HepG2 (cell line): ENCODE measurements around the gene SYTL3. TPM values are rescaled to one million over a fixed set of nuclear protein-coding genes. Genes with fewer than 3 reads are reported as not detected.

ENCODE experiments used
- ATAC-seq: fragments of 200-7000 bp; cut with Tn5 transposase; 3 replicates; pipeline ENCODE4 v1.9.1; 2020; ENCODE audit warnings: mild to moderate bottlenecking, moderate library complexity
- BruUV-seq: library from RNA; stranded (reverse); fragments of 400-500 nt; replicated peaks from 2 replicates; lab custom pipeline; 2021; lab: Mats Ljungman, UMichigan
- CTCF ChIA-PET: fragments of 300-600 bp; formaldehyde crosslinking; extraction: SDS; loops from one replicate; lab custom pipeline; 2021; ENCODE audit warnings: low total read pairs, inconsistent platforms, low intra/inter-chr PET ratio; lab: Yijun Ruan, JAX
- POLR2A ChIA-PET: fragments of 350-600 bp; sonication (Branson Sonifier 250); formaldehyde crosslinking; loops from one replicate; lab custom pipeline; 2020; ENCODE audit warnings: antibody characterized with exemption, inconsistent platforms; lab: Yijun Ruan, JAX
- DNase-seq: peaks from one replicate; pipeline ENCODE4 v3.0.0-alpha.2; 2015; ENCODE audit warnings: low spot score
- FAIRE-seq: peaks from 3 replicates; lab custom pipeline; 2011; peaks lifted over from hg19 to GRCh38; lab: Jason Lieb, UNC
- H2AFZ ChIP-seq: one replicate; pipeline ENCODE4 v1.6.1; 2011; ENCODE audit warnings: low read length, inconsistent platforms
- H3K27ac ChIP-seq: fragments of 300-600 bp; 3 replicates; pipeline ENCODE4 v1.8.0; 2011; ENCODE audit warnings: mixed run types, mild to moderate bottlenecking, mixed read lengths, low read length, inconsistent platforms; ENCODE audit not compliant: insufficient read depth; ENCODE audit errors: extremely low read length
- H3K27me3 ChIP-seq, 2 experiments: fragments of 200-600 bp in 1 of 2; 2 replicates in 1 of 2; 3 replicates in 1 of 2; pipeline versions ENCODE4 v1.6.0 to v1.8.0; 2011; ENCODE audit warnings: low read length in 2 of 2, mild to moderate bottlenecking in 2 of 2, moderate library complexity in 2 of 2, inconsistent platforms in 1 of 2; ENCODE audit not compliant: insufficient read depth in 2 of 2, control insufficient read depth in 1 of 2
- H3K36me3 ChIP-seq, 2 experiments: fragments of 200-600 bp in 1 of 2; replicated peaks in 1 of 2; 2 replicates in 1 of 2; 3 replicates in 1 of 2; pipeline versions ENCODE4 v1.5.1 to v1.8.0; 2011; ENCODE audit warnings: low read length in 2 of 2, inconsistent platforms in 1 of 2; ENCODE audit not compliant: insufficient read depth in 2 of 2, control insufficient read depth in 1 of 2
- H3K4me1 ChIP-seq: 2 replicates; pipeline ENCODE4 v1.5.1; 2012; ENCODE audit warnings: low read length, inconsistent platforms; ENCODE audit not compliant: insufficient read depth
- H3K4me2 ChIP-seq: 2 replicates; pipeline ENCODE4 v1.6.0; 2011; ENCODE audit warnings: low read depth, low read length, inconsistent platforms
- H3K4me3 ChIP-seq, 3 experiments: fragments of 200-600 bp in 1 of 3; sonication (generic), shearing (Covaris generic) in 1 of 3; replicated peaks in 1 of 3; 2 replicates each; pipeline ENCODE4 v1.5.1; 2011 to 2016; ENCODE audit warnings: low read length in 3 of 3, inconsistent platforms in 2 of 3, low read depth in 2 of 3, mild to moderate bottlenecking in 2 of 3, control low read depth in 1 of 3, mixed read lengths in 1 of 3; ENCODE audit not compliant: insufficient read depth in 1 of 3
- H3K79me2 ChIP-seq: one replicate; pipeline ENCODE4 v1.6.1; 2011; ENCODE audit warnings: low read length, inconsistent platforms; ENCODE audit not compliant: insufficient read depth
- H3K9ac ChIP-seq: 2 replicates; pipeline ENCODE4 v1.6.0; 2011; ENCODE audit warnings: mild to moderate bottlenecking, low read depth, low read length, inconsistent platforms; ENCODE audit not compliant: insufficient read depth
- H3K9me3 ChIP-seq: 2 replicates; pipeline ENCODE4 v1.5.1; 2012; ENCODE audit warnings: mild to moderate bottlenecking, low read length
- H4K20me1 ChIP-seq: 2 replicates; pipeline ENCODE4 v1.6.0; 2011; ENCODE audit warnings: inconsistent platforms, mild to moderate bottlenecking, low read length, moderate library complexity; ENCODE audit not compliant: insufficient read depth
- ARID2 ChIP-seq: sonication (generic); formaldehyde crosslinking; IDR thresholded peaks from 2 replicates; pipeline ENCODE4 v1.8.1; 2022; ENCODE audit warnings: mild to moderate bottlenecking, missing genetic modification reagents, borderline replicate concordance
- DRAP1 ChIP-seq: IDR thresholded peaks from 2 replicates; pipeline ENCODE4 v1.6.1; 2016; ENCODE audit warnings: missing genetic modification reagents, missing compliant biosample characterization
- ETS1 ChIP-seq: sonication (generic); formaldehyde crosslinking; IDR thresholded peaks from 2 replicates; pipeline ENCODE4 v1.4.0; 2020; ENCODE audit warnings: missing genetic modification reagents
- MAFF ChIP-seq: IDR thresholded peaks from 2 replicates; pipeline ENCODE4 v1.6.1; 2011; ENCODE audit warnings: low read depth, low read length, improper control_type of control experiment
- MAFK ChIP-seq, 2 experiments: IDR thresholded peaks in 1 of 2; conservative IDR thresholded peaks in 1 of 2; 2 replicates each; pipeline ENCODE4 v1.6.1; 2011; ENCODE audit warnings: improper control_type of control experiment in 2 of 2, low read length in 2 of 2
- TERF1 ChIP-seq: sonication (generic); formaldehyde crosslinking; IDR thresholded peaks from 2 replicates; pipeline ENCODE4 v1.8.0; 2022; ENCODE audit warnings: mild to moderate bottlenecking, missing genetic modification reagents, moderate library complexity
- ZBTB37 ChIP-seq: sonication (generic); formaldehyde crosslinking; IDR thresholded peaks from 2 replicates; pipeline ENCODE4 v1.4.0; 2020; ENCODE audit warnings: mild to moderate bottlenecking, missing genetic modification reagents
- ZNF264 ChIP-seq: sonication (generic); formaldehyde crosslinking; IDR thresholded peaks from 2 replicates; pipeline ENCODE4 v1.4.0; 2020; ENCODE audit warnings: missing genetic modification reagents
- ZNF513 ChIP-seq: sonication (generic); formaldehyde crosslinking; conservative IDR thresholded peaks from 2 replicates; pipeline ENCODE4 v1.5.0; 2020; ENCODE audit warnings: missing genetic modification reagents
- ZNF530 ChIP-seq: sonication (generic); formaldehyde crosslinking; IDR thresholded peaks from 2 replicates; pipeline ENCODE4 v1.5.0; 2020; ENCODE audit warnings: low read depth, mild to moderate bottlenecking, missing genetic modification reagents
- ZNF605 ChIP-seq: sonication (generic); formaldehyde crosslinking; IDR thresholded peaks from 2 replicates; pipeline ENCODE4 v1.8.0; 2022; ENCODE audit warnings: mild to moderate bottlenecking, missing genetic modification reagents
- ZNF782 ChIP-seq: sonication (generic); formaldehyde crosslinking; IDR thresholded peaks from 2 replicates; pipeline ENCODE4 v1.4.0; 2020; ENCODE audit warnings: missing genetic modification reagents, mild to moderate bottlenecking, borderline replicate concordance
- WGBS: methylation state at CpG from one replicate; pipeline ENCODE4 v1.1.6; 2017; ENCODE audit warnings: low lambda C conversion rate; 5-methylcytosine and 5-hydroxymethylcytosine counted together
- in situ Hi-C: cut with HindIII; loops from 2 replicates; pipeline ENCODE4 v1.10.0; 2017; ENCODE audit warnings: low pct_unique_long_range_greater_than_20kb; ENCODE audit not compliant: extremely low pct_ligation_motif_present
- intact Hi-C: fragments of 100-400 bp; cut with micrococcal nuclease; formaldehyde crosslinking; loops from one replicate; pipeline ENCODE4 v1.10.0; 2022; ENCODE audit not compliant: unreplicated experiment
- polyA plus RNA-seq, 8 experiments: library from polyadenylated mRNA; depleted of rRNA in 3 of 8; stranded (reverse) in 7 of 8; unstranded in 1 of 8; fragments of >200 nt; fragmentation: Illumina TruSeq in 4 of 8; extraction: Trizol in 4 of 8; gene quantifications; 2 replicates each; pipeline versions ENCODE4 v1.2.1 to v1.2.3, GENCODE V29; 2011 to 2016; ENCODE audit warnings: low read depth in 4 of 8, missing spikeins in 1 of 8, mixed read lengths in 1 of 8; ENCODE audit not compliant: insufficient read depth in 1 of 8
- total RNA-seq, 5 experiments: library from RNA; depleted of rRNA; stranded (reverse); fragments of >200 nt; fragmentation: Illumina TruSeq; extraction: Trizol; gene quantifications; 2 replicates each; pipeline ENCODE4 v1.2.3, GENCODE V29; 2016; ENCODE audit warnings: low read depth in 1 of 5

The SYTL3 gene
- total and polyA plus RNA-seq, 2 of the 13 experiments (the other 11 are each of a cell fraction or from before 2014, with no cell fraction given) = 0.11 to 0.28 TPM

- no peak overlapping the region for H3K4me3 ChIP-seq
- POLR2A ChIA-PET = no interaction called here
- H3K9ac ChIP-seq = no peak overlapping the region
- H4K20me1 ChIP-seq = no peaks in the 10 kb centered on the region; the same call in 1 of the 2 replicates
- no TSS peak for BruUV-seq
- H3K9me3 ChIP-seq = no peaks in the 10 kb centered on the region
- H2AFZ ChIP-seq = no peak overlapping the region
- ATAC-seq (no peak), FAIRE-seq (no peak), DNase-seq (no peak)
- CTCF ChIA-PET = no interaction called here
- peaks cover 0 to 5% of the 10 kb centered on the region in 2 experiments; a peak in 2 of 5 replicates for H3K27me3 ChIP-seq
- no peaks in the 10 kb centered on the region for H3K79me2 ChIP-seq
- peak; percentile 87 for TF ChIP-seq MAFF
- no peak for TF ChIP-seq ETS1 (CRISPR knock-in tag)
- peak; percentile 89 to 96 for TF ChIP-seq MAFK (conservative IDR thresholded peaks at IDR 0.05 in 1 of 2, IDR thresholded peaks at IDR 0.05 in 1 of 2; ENCODE audit: low read length in 2 of 2)
- peaks cover 11% of the 10 kb centered on the region for H3K4me1 ChIP-seq
- in situ Hi-C loops = loop anchor here (25.0 kb wide), 1 partner anchor 390 kb away; no protein-coding TSS in a partner anchor
- no peak overlapping the region for H3K4me2 ChIP-seq
- intact Hi-C loops = no loop called here
- 51% methylated on average over 5 of the region's 5 CpGs for WGBS
- no peak overlapping the region for H3K27ac ChIP-seq
- no peaks in the 10 kb centered on the region for H3K36me3 ChIP-seq
Observed at GRCh38 chr6:158722176-158722729, 72.4 kb downstream of the SYTL3 start.

- no peak overlapping the region for H3K4me2 ChIP-seq
- peaks cover 11% of the 10 kb centered on the region for H3K4me1 ChIP-seq
- no peaks in the 10 kb centered on the region for H3K9me3 ChIP-seq
- H3K27ac ChIP-seq = no peak overlapping the region
- DNase-seq = no peak
- 73% methylated on average over 8 of the region's 8 CpGs for WGBS
- no peak overlapping the region for H3K9ac ChIP-seq
- ChIA-PET CTCF (no interaction called here), POLR2A (no interaction called here)
- in situ Hi-C loops = no loop called here
- H4K20me1 ChIP-seq = no peaks in the 10 kb centered on the region; the same call in 1 of the 2 replicates
- BruUV-seq = no TSS peak
- H2AFZ ChIP-seq = no peak overlapping the region
- H3K27me3 ChIP-seq = peaks cover 0 to 5% of the 10 kb centered on the region in 2 experiments; a peak in 2 of 5 replicates
- H3K36me3 ChIP-seq = no peaks in the 10 kb centered on the region
- no peaks in the 10 kb centered on the region for H3K79me2 ChIP-seq
- intact Hi-C loops = no loop called here
- no peak for FAIRE-seq
- no peak for ATAC-seq
- H3K4me3 ChIP-seq = no peak overlapping the region
- TF ChIP-seq ZNF513 (no peak), ZNF605 (no peak), DRAP1 (CRISPR knock-in tag) (no peak), ZNF264 (no peak), ZNF530 (CRISPR knock-in tag) (no peak), TERF1 (no peak), ARID2 (CRISPR knock-in tag) (no peak), ZBTB37 (CRISPR knock-in tag) (no peak), ZNF782 (no peak)
Observed at GRCh38 chr6:158725704-158726103, 75.8 kb downstream of the SYTL3 start.
